G401 (cell line): ENCODE measurements around the gene AKT3. TPM values are rescaled to one million over a fixed set of nuclear protein-coding genes. Genes with fewer than 3 reads are reported as not detected.

Experiments used
- DNase-seq: peaks from one replicate; pipeline ENCODE4 v3.0.0-alpha.2; 2015; ENCODE audit warnings: low spot score
- in situ Hi-C: cut with HindIII; loops from 2 replicates; pipeline ENCODE4 v1.10.0; 2016; ENCODE audit warnings: low sequenced_read_pairs, mixed read lengths
- total RNA-seq: library from RNA; depleted of rRNA; stranded (reverse); fragments of >200 nt; shearing (Covaris generic); gene quantifications from 2 replicates; pipeline ENCODE4 v1.2.3, GENCODE V29; 2014

The AKT3 gene
- total RNA-seq, 1 experiment from 2014 or later = 9.5 TPM

- no peak for DNase-seq
- in situ Hi-C loops = no loop called here
These were observed 301.5 kb downstream of the AKT3 start for GRCh38 chr1:243548516-243548915.

GRCh38 chr1:243547891-243548290 lies 302.2 kb downstream of the AKT3 start:
- in situ Hi-C loops = no loop called here
- DNase-seq = no peak

- DNase-seq = no peak
- in situ Hi-C loops = no loop called here
These were observed 303.6 kb downstream of the AKT3 start for GRCh38 chr1:243546457-243546856.

- in situ Hi-C loops = no loop called here
- DNase-seq = no peak
These were observed 306.5 kb downstream of the AKT3 start for GRCh38 chr1:243543501-243543900.

GRCh38 chr1:243542739-243543415 lies 307.2 kb downstream of the AKT3 start:
- no peak for DNase-seq
- in situ Hi-C loops = no loop called here

- DNase-seq = no peak
- in situ Hi-C loops = no loop called here
These were observed 310.4 kb downstream of the AKT3 start for GRCh38 chr1:243539636-243540035.

GRCh38 chr1:243535014-243535413 lies 315.0 kb downstream of the AKT3 start:
- in situ Hi-C loops = no loop called here
- no peak for DNase-seq

GRCh38 chr1:243529512-243529911 lies 320.5 kb downstream of the AKT3 start:
- in situ Hi-C loops = no loop called here
- no peak for DNase-seq

- DNase-seq = no peak
- in situ Hi-C loops = no loop called here
These were observed 321.5 kb downstream of the AKT3 start for GRCh38 chr1:243528459-243529121.

- no peak for DNase-seq
- in situ Hi-C loops = no loop called here
These were observed 323.9 kb downstream of the AKT3 start for GRCh38 chr1:243526180-243526579.

GRCh38 chr1:243525085-243525487 lies 325.0 kb downstream of the AKT3 start:
- peak; percentile 17 for DNase-seq
- in situ Hi-C loops = no loop called here

GRCh38 chr1:243523766-243524165 lies 326.3 kb downstream of the AKT3 start:
- no peak for DNase-seq
- in situ Hi-C loops = no loop called here

GRCh38 chr1:243520831-243521230 lies 329.2 kb downstream of the AKT3 start:
- no peak for DNase-seq
- in situ Hi-C loops = no loop called here

- DNase-seq = no peak
- in situ Hi-C loops = no loop called here
These were observed 335.1 kb downstream of the AKT3 start for GRCh38 chr1:243514927-243515326.

- in situ Hi-C loops = no loop called here
- no peak for DNase-seq
These were observed 336.1 kb downstream of the AKT3 start for GRCh38 chr1:243513726-243514491.

- DNase-seq = no peak
- in situ Hi-C loops = no loop called here
These were observed 339.1 kb downstream of the AKT3 start for GRCh38 chr1:243510928-243511327.

- DNase-seq = no peak
- in situ Hi-C loops = no loop called here
These were observed 341.1 kb downstream of the AKT3 start for GRCh38 chr1:243508943-243509342.

GRCh38 chr1:243508303-243508713 lies 341.7 kb downstream of the AKT3 start:
- no peak for DNase-seq
- in situ Hi-C loops = no loop called here

- in situ Hi-C loops = no loop called here
- no peak for DNase-seq
These were observed 342.3 kb downstream of the AKT3 start for GRCh38 chr1:243507672-243508302.
